CD4-positive, alpha-beta T cell treated with Interferon alpha-2 for 1 hour (primary cell): ENCODE data around the gene ARX.

Experiments
- DNase-seq, 2 donors: peaks; one replicate each; pipeline ENCODE4 v3.0.0-alpha.2; 2020 to 2022

The ARX gene

DNA sequence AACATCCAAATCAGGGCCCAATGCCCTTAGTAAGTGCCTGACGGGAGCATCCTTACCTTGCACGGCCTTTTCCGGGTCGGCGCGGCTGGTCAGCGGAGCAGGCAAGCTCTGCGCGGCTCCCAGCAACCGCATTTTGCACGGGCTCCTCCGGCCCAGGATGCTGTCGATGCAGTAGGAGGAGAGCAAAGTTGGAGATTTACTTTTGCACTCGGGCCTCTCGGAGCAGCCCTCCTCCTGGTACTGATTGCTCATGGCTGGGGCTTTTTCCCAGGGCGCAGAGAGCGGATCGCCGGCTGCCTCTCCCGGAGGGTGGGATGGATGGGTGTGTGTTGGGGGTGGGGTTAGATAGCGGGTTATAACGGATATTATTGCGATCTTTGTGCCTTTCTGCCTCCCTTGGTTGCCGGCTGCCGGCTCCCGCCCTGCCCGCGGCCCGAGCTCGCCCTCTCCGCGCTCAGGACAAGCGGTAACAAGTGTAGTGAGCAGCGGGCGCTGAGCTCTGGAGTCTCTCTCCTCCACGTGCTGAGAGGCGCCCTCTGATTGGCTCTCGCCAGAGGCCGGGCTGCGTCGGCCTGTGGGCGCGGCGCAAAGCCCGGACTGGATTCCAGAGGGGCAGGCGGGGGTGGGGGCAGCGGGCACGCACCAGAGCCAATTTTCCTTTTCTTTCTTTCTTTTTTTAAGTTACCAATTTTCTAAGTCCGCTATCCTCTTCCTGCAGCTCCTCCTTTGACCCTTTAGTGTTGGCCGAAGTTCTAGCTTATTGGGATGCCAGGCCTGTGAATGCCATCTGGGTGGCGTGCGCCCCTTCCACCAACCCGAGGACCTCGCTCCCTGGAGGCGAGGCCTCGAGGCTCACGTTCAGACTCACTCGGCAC, at the start of gene ARX:
Gene ARX (minus strand): TSS at position 480 of the 875 bp plus-strand sequence. CDS start 228 bp downstream, at position 252.
- DNase-seq, result peak in 1 of 2 donors; percentile 31

DNA sequence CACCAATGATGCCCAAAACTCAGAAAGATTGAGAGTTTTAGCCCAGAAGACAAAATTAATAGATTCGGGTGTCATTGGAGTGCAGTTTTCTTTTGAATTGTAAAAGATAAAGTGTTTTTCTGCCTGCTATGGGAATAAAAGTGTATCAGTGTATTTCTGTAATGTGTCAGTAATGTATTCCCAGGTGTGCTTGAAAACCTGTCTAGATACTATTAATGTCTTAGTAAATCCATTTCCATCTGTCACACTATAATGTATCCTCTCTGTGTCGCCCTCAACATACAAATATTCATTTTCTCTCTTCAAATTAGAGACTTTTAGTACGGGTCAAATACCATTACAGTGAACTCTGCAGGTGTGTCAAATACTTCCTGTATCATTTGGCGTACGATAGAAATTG, 43.5 kb upstream of the ARX start:
- DNase-seq, result no peak

DNA sequence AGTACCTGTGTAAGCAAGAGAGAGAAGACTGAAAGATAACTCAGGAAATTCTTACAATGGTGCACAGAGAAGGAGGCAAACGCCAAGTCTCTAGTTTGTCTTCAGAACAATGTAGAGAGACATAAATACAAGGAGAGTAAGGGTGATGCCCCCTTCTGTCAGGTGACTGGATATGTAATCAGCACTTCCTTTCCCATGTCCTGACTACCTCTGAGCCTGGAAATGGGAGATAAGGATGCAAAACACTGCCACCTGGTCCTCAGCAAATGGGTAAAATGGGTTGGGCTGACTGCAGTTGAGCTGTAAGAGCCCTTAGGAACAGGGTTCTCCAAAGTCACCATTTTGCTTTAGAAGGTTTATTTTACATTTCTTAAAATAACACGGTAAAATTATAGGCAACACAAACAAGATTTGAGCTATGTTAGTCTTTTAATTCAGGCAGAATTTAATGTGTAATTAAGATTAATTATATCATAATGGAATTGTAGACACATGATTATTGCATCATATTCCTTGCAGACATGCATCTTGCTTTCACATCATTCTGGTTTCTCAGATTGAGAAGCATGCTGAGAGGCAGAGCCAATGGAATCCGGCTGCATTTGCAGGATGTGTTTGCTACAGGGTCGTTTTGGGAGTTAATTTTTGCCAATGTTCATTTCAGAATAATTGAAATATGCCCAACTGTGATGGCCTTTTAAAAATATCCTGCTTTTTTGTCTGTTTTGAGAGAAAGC, 37.2 kb upstream of the ARX start:
- no peak for DNase-seq

DNA sequence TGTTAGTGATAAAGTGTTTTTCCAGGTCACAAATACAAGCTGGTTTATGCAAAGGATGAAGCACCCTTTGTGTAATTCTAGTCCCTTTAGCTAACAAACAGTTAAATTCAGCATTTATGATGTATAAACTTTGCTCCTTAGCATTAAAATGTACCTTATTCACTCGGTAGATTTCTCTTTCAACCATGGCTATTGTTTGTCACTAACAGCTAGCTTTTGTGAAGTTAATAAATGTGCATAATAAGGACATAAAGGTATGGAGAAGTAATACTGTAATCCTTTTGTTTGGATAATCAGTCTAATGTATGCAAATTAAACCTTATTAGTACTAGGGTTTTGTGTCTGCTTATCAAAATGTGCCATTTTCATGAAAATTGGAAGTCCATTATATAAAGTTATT, 34.2 kb upstream of the ARX start:
- no peak for DNase-seq

DNA sequence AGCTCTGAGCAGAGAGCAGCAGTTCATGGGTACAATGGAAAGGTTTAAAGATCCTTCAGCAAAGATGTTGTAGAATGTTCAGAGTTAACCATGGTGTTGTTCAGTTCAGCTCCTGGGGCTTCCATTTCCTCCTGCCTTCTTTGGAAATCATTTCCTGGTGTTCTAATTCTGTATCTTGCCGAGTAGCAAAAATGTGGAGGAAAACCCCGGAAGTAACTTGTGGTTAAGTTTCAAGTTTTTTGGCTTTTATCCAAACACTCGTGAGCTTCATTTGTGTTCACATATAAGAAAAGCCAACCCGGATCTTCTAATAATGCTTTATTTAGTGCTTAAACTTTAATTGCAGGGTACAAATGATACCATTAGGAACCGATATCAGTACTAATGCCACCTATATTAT, 33.6 kb upstream of the ARX start:
- peak in 1 of 2 donors; percentile 28 for DNase-seq

DNA sequence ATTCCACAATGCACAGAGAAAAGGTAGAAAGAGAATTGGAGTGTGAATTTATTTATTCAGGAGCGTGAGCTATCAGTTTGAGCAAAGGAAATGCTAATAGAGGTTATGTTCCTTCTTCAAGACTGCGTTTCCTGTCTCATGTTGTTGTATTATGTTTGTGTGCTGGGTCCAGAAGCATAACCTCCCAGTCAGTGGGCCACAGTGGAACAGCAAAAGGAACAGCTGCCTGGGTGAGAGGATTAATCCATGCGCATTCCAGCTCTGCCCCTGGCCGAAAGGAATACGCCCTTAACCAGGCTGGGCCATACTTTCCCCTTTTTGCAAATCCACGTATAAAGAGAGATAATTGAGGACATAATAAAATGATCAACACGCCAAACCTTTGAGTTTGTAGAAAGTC, 32.4 kb upstream of the ARX start:
- no peak for DNase-seq

DNA sequence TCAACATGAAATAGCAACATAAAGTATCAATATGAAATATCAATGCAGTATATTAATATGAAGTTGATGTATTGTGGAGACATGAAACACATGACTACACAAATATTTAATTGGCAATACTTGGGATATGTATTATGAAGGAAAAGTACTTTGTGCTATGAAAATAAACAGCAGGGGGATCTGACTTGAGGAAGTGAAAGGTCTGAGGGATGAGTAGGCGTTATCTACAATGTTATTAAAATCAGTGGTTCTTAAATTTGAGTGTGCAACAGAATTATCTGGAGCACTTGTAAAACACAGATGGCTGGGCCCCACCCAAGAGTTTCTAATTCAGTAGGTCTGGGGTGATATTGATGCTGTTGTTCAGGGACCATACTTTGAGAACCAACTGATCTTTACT, 27.4 kb upstream of the ARX start:
- no peak for DNase-seq

DNA sequence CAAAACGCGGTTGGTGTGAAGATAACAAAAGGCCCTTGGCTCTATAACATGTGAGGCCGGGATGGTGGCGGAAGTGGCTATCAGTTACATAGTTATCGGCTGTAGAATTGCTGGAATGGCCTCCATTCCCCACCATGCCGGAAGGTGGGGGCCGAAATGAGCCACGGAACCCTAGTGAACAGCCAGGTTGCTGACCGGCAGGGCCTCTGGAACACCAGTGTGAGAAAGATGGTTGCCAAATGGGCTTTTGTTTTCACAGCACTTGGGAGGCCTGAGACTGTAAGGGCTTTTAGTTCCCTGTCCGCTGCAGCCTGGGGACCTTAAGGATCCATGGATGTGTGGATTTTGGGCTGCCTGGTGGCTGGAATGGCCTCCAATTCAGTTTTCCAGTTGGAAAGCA, 23.3 kb upstream of the ARX start:
- no peak for DNase-seq

DNA sequence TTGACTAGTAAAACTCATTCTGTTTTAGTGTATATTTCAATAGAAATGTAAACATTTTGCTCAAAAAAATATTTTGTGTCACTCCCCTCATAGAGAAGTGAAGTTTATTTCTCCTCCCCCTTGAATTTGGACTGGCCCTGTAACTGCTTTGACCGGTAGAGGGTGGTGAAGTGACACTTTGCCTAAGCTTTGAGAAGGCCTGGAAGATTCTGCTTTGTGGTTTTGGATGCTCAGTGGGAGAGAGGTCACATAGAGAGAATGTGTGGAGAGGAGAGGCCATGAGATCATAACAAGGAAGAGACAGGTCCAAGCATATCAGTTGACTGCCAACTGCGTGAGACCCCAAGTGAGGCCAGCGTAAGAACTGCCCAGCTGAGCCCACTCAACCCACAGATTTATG, 19.1 kb upstream of the ARX start:
- no peak for DNase-seq

DNA sequence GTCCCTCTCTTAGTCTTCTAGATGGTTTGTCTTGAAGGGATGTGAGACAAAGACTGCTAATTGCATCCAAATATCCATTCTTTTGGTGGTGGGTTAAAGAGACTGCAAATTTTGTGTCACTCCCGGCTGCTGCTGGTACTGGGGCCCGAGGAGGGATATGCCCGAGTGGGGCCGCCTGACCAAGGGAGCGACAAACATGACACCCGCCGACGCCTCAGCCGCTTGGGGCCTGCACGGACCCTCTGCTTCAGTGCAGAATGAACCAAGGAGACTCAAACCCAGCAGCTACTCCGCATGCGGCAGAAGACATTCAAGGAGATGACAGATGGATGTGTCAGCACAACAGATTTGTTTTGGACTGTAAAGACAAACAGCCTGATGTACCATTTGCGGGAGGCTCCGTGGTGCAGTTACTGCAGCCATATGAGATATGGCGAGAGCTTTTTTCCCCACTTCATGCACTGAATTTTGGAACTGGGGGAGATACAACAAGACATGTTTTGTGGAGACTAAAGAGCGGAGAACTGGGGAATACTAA, 13.6 kb upstream of the ARX start:
- DNase-seq, result no peak

DNA sequence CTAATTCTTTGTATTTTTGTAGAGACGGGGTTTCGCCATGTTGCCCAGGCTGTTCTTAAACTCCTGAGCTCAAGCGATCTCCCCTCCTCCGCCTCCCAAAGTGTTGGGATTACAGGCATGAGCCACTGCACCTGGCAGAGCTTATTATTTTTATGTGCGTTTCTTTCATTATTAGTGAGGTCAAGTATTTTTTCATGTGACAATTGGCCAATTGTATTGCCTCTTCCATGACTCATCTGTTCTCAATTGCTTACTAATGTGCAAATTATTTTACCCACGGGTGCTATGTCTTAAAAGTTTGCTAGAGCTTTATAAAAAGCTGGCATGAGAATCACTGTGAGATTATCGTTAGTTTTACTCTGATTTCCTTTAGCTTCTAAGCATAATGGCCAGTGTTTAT, 13.0 kb upstream of the ARX start:
- DNase-seq, result no peak

DNA sequence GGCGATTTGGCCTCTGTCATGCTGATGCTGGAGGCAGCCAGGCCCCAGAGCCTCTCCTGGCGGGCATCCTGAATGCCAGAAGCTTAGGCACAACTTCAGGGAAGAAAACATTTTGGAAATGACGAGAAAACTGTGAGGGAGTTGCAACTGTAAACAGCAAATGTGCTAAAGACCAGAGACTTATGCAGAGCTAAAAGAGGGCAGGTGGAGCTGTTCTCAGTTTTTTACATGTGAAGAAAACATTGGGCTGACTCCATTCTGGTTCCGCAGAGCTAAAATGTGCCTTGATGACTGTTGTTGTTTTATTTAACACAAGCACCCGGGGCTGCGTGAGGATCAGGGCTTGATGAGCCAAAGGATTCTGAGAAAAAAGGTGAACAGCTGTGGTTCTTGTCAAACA, 10.8 kb upstream of the ARX start:
- DNase-seq, result no peak

DNA sequence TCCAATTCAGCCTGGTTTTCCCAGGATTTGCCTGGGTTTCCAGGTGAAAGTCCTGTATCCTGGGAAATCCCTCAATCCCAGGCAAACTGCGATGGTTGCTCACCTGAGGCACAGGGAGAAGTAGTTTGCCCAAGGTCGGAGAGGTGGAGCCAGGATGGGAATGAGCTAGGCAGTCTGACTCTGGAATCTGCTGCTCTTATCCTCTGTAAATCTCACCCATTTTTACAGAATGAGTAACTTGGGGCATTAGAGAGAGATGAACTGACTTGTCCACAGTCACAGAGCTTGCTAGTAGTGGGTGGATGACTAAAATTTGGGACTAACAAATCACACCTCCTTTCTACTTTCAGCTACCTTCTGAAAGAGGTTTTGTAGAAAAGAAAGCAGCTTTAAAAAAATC, 9.8 kb upstream of the ARX start:
- DNase-seq, result no peak

DNA sequence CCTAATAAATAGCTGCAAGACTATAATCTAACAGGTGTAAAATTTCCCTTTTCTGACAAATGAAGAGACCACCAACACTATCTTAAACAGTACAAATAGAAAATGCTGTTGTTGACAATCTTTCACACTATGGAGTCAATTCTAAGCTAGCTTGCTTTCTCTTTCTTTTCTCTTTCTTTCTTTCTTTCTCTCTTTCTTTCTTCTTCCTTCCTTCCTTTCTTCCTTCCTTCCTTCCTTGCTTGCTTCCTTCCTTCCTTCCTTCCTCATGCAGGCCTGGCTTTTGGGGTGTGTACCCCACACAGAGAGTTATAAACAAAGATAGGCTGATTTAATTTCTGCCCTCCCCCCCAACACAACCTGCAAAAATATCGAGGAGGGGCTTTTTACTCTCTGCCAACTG, 8.1 kb upstream of the ARX start:
- no peak for DNase-seq

DNA sequence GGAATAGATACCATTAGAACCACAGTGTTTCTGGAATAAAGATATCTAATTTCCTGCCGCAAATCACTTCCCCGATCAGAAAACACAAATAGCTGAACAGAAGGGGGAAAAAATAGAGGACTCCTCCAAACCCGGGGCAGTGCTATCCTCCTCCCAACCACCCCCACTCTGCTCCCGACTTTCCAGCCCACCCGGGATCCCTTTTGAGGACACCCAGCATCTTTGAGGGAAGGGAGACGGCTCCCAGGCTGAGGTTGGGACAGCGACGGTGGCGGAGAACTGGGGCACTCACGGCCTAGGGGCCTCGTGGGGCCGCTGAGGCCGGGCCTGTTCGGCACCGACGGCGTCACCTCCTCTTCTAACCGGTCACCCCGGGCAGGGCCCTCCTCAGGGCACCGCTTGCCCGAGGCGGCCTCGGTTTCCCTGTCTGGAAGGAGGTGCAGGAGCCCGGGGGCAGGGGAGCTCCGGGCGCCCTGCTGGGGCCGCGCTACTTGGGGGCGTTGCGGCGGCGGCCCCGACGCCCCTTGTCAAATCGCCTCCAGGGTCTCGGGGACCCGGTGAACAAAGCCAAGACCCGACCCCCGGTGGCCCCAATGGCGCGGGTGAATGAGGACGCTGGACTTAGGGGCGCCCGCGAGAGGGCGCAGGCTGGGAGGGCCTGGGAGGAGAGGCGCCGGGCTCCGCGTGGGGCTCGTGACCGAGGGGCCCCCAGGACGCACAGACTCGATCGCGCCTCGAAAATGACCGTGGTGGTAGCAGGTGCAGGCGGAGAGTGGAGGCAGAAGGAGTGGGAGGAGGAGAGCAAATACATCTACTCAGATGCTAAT, 6.9 kb upstream of the ARX start:
- DNase-seq, result no peak

DNA sequence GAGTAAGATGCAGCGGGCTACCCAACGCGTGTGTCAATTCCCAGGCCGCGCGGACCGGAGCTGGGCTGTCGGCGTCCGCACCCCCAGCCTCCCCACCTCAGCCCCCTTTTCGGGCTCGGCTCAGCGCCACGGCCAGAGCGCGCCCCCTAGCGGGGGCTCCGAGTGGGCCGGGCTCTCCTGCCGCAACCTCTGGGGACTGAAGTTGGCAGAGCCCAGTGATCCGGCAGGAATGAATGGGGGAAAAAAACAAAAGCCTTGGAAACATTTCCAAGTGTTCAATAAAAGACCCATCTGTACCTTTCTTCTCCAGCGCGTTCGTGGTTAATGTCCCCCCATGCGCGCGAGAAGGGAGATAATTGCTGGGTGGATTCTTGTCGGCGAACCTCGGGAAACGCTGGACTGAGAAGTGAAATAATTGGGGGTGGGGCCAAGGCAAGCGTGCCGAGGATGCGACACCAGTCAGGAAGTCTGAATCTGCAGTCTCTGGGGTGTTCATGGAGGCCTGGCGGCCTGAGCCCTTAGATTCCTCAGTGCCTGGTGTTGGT, 5.2 kb upstream of the ARX start:
- peak in 1 of 2 donors; percentile 39 for DNase-seq

DNA sequence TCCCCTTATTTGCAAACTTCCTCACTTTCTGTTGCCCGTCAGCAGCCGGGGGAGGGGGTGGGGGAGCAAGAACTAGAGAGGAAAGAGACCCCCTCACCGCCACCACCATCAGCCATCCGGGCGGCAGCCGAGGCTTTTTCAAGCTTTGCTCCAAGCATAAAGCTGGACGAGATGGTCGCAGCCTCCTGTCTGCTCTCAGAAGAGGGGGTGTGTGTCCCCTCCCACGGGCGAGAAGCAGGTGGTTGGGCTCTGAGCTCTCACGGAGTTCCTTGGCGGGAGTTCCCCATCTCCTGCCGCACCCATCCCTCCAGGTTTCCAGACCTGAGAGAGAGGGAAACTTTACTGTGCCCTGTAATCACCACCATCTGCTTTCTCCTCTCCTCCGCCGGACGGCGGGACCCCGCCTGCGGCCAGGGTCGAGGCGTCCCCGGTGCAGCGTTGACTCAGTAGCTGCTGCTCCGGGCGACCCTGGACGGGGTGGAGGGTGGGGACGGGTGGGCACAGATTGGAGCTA, 4.7 kb upstream of the ARX start:
- no peak for DNase-seq

DNA sequence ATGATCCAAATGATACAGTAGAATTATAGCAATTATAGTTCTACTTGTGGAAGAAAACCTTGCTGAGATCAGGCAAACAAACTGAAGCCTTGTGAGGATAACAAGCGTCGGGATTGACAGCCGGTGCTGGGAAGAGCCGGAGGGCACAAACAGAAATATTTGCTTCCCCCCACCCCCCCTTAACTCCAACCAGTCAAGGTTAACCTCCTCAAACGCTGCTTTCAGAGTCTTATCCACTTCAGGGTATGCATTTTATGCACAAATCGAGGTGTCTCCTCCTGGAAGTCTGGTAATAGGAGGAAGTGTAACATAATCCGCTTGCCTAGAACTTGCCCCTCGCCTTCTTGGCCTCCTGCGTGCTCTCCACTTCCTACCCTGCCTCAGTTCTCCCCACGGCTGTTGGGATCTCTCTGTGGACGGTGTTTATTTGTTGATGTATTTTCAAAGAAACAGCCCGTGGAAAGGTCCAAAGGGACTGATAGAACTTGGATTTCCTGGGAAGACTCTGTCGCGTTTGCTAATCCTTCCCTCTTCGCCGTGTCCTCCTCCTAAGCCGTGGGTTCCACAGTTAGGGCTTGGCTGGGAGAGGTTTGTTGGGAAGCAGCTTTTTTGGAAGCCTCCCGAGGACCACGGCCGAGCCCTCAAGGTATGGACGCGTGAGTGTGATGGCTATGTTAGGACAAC, 4.1 kb upstream of the ARX start:
- no peak for DNase-seq

DNA sequence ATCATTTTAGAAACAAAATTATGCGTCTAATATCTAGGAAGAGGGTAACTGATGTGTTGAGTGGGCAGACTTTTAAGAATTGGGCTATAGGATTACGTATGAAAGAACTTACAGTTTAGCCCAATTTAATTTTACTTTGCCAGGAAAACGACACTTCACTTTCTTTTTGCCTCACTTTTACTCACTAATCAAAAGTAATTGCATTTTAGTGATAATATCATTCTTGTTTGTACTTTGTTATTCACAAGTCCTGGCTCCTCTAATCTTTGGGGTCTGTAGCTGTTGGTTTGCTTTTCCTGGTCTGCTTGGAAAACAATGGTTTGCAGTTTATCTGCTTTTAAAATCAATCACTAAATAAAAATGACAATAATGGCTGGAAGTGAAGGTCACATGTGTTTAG, 2.9 kb upstream of the ARX start:
- DNase-seq, result no peak

DNA sequence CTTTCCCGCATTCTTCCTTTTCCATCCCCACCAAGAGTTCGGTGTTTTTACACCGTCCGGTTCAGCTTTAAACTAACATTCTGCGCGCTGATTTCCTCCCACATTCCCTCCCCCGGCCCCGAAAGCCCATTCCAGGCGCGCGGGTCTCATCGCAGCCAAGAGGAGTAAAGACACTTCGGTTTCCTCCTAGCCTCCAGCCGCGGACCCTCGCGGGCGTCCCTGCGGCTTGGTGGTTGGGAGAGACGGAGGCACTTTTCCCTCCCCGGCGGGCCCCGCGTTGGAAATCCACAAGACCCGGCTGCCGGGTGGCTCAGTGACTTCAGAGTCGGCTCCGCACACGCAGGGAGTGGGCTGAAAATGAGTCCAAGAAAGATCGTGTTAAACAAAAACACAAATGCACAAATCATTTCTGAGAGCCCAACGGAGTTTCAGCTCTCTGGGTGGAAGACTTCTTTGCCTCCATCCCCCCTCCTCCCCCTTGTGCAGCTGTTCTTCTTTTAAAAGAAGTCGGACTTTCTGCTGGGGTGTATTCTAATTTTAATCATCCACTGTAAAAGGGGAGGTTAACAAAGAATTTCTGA, 2.0 kb upstream of the ARX start:
- no peak for DNase-seq

DNA sequence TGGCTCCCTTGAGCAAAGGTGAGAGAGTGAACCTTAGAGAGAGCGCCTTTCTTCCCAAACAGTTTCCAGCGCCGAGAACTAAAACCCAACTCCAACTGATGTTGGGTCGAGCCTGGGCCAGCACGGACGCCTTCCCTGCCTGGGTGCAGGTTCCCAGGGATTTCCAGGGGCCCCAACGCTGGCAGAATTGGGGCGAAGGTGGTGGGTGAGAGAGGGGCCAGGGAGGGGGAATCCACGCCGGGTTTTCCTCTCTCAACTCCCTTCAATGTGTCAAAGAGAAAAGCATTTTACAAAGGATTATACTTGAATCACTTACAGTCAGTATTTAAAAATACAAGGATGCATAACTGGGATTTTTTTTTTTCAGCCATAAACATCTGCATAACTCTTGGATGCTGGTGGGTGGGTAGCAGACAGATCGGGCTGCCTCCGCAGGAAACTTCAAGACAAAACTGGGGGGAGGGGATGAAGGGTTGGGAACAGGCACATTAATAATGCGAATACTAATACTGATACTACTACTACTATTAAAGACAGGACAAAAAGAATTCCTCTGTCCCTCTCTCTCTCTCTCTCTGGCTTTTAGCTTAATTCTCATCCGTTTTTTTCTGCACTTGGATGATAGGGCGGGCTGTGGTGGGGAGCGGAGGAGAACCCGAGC, 1.3 kb upstream of the ARX start:
- DNase-seq, result no peak
